Natural killer cell (primary cell): ENCODE measurements around the gene FNDC3B. TPM values are rescaled to one million over a fixed set of nuclear protein-coding genes. Genes with fewer than 3 reads are reported as not detected.

ENCODE experiments used
- ATAC-seq, 3 donors: fragments of 150-1000 bp in 2 of 3; fragments of 200-7000 bp in 1 of 3; cut with Tn5 transposase; 1 replicate in 1 of 3; 2 replicates in 2 of 3; pipeline ENCODE4 v1.10.0; 2021; ENCODE audit warnings: mild to moderate bottlenecking in 2 of 3, moderate library complexity in 2 of 3
- DNase-seq, 2 donors: peaks; one replicate each; pipeline versions ENCODE4 v3.0.0 to v3.0.0-alpha.2; 2013 to 2021; ENCODE audit warnings: mixed read lengths in 1 of 2
- H3K27ac ChIP-seq: one replicate; pipeline ENCODE4 v1.5.1; 2013; ENCODE audit warnings: mild to moderate bottlenecking, low read length
- H3K27me3 ChIP-seq: one replicate; pipeline ENCODE4 v1.6.1; 2013; ENCODE audit warnings: low read length; ENCODE audit not compliant: control insufficient read depth, insufficient read depth
- H3K36me3 ChIP-seq: one replicate; pipeline ENCODE4 v1.6.1; 2013; ENCODE audit warnings: low read length; ENCODE audit not compliant: control insufficient read depth, insufficient read depth
- H3K4me1 ChIP-seq: one replicate; pipeline ENCODE4 v1.6.1; 2013; ENCODE audit warnings: low read length; ENCODE audit not compliant: control insufficient read depth, insufficient read depth
- H3K4me3 ChIP-seq: one replicate; pipeline ENCODE4 v1.5.1; 2013; ENCODE audit warnings: low read length
- H3K9me3 ChIP-seq: one replicate; pipeline ENCODE4 v1.6.1; 2013; ENCODE audit warnings: low read length; ENCODE audit not compliant: control insufficient read depth, insufficient read depth
- H3K27ac Mint-ChIP-seq, 2 donors: one replicate each; pipeline ENCODE4 v1.8.0; 2022; ENCODE audit warnings: mild to moderate bottlenecking in 2 of 2, mixed read lengths in 2 of 2, moderate library complexity in 1 of 2
- H3K27me3 Mint-ChIP-seq, 2 donors: one replicate each; pipeline ENCODE4 v1.8.0; 2022; ENCODE audit warnings: low read depth in 2 of 2, mixed read lengths in 2 of 2
- H3K36me3 Mint-ChIP-seq: one replicate; pipeline ENCODE4 v1.8.0; 2022; ENCODE audit warnings: mixed read lengths
- H3K4me1 Mint-ChIP-seq, 2 donors: one replicate each; pipeline ENCODE4 v1.8.0; 2022; ENCODE audit warnings: mixed read lengths in 2 of 2
- H3K4me3 Mint-ChIP-seq: one replicate; pipeline ENCODE4 v1.8.0; 2022; ENCODE audit warnings: mild to moderate bottlenecking, moderate library complexity, mixed read lengths
- H3K9me3 Mint-ChIP-seq, 2 donors: one replicate each; pipeline ENCODE4 v1.8.0; 2022; ENCODE audit warnings: mixed read lengths in 2 of 2
- CTCF ChIP-seq: fragments of 200-600 bp; IDR thresholded peaks from one replicate; pipeline ENCODE4 v1.8.0; 2022; ENCODE audit warnings: antibody characterized with exemption
- WGBS: methylation state at CpG from one replicate; pipeline ENCODE4 v1.1.7; 2013; ENCODE audit warnings: missing lambda C conversion rate; ENCODE audit not compliant: insufficient coverage; 5-methylcytosine and 5-hydroxymethylcytosine counted together
- intact Hi-C: fragments of 100-400 bp; cut with micrococcal nuclease; formaldehyde crosslinking; loops from one replicate; pipeline ENCODE4 v1.14.2; 2022
- total RNA-seq, 4 donors: library from RNA; stranded (reverse); fragments of 120-200 nt in 1 of 4; gene quantifications; one replicate each; pipeline versions ENCODE4 v1.2.3 to v1.2.4, GENCODE V29; 2013 to 2022

The FNDC3B gene
- total RNA-seq, 3 donors from 2014 or later (not counting 1 experiment from before 2014, with no cell fraction given), result 154 to 214 (median 206) TPM

GRCh38 chr3:172107403-172107802, 68.0 kb downstream of the FNDC3B start:
- no peak for TF ChIP-seq CTCF
- Mint-ChIP-seq H3K9me3 (no peaks in the 10 kb centered on the region), H3K27ac (peak overlapping the region; percentile 98 to 99), H3K4me1 (peaks cover 74 to 77% of the 10 kb centered on the region in 2 donors), H3K4me3 (peak overlapping the region; percentile 92), H3K36me3 (no peaks in the 10 kb centered on the region), H3K27me3 (peaks cover 0 to 3% of the 10 kb centered on the region in 2 donors)
- peak; percentile 64 to 83 (median 80) for ATAC-seq
- no peaks in the 10 kb centered on the region for H3K27me3 ChIP-seq
- H3K27ac ChIP-seq, result peak overlapping the region; percentile 78
- H3K36me3 ChIP-seq, result no peaks in the 10 kb centered on the region
- peaks cover 56% of the 10 kb centered on the region for H3K4me1 ChIP-seq
- no peaks in the 10 kb centered on the region for H3K9me3 ChIP-seq
- no peak overlapping the region for H3K4me3 ChIP-seq
- DNase-seq, result peak; percentile 56 to 86
- intact Hi-C loops, result loop anchor here (1.0 to 10.0 kb wide), 10 partner anchors 12 to 299 kb away; partner anchors contain the start of gene FNDC3B
- WGBS, result 0% methylated on average over 4 of the region's 4 CpGs

- H3K36me3 ChIP-seq, result no peaks in the 10 kb centered on the region
- H3K9me3 Mint-ChIP-seq, result no peaks in the 10 kb centered on the region
- ATAC-seq (no peak), DNase-seq (no peak)
- peak overlapping the region; percentile 61 for H3K4me3 Mint-ChIP-seq
- peak overlapping the region; percentile 98 to 99 for H3K27ac Mint-ChIP-seq
- no peak overlapping the region for H3K4me3 ChIP-seq
- peak overlapping the region; percentile 12 for H3K27ac ChIP-seq
- H3K36me3 Mint-ChIP-seq, result no peaks in the 10 kb centered on the region
- no peak for TF ChIP-seq CTCF
- peaks cover 69 to 82% of the 10 kb centered on the region in 2 donors for H3K4me1 Mint-ChIP-seq
- H3K4me1 ChIP-seq, result peaks cover 50% of the 10 kb centered on the region
- no peaks in the 10 kb centered on the region for H3K27me3 ChIP-seq
- H3K27me3 Mint-ChIP-seq, result peaks cover 0 to 3% of the 10 kb centered on the region in 2 donors
- H3K9me3 ChIP-seq, result no peaks in the 10 kb centered on the region
- WGBS, result 100% methylated on average over 2 of the region's 3 CpGs
- intact Hi-C loops, result no loop called here
Observed at GRCh38 chr3:172110127-172110779, 70.9 kb downstream of the FNDC3B start.

DNA sequence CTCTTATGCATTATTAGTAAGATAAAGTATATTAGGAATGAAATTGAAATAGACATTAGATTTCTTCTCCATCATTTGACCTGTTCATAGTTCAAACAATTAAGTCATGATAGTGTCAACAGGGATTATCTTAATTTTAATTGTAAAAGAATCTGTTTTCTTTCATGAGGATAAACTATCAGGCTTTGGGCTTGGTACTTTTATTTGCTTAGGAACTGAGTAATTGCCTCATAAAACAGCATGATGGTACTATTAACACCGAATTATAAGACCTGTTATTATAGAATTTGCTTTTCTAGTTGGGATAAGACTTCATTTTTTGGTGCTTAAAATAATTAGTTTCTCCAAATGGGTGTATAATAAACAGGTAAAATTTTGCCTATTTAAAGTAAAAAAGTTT, 71.8 kb downstream of the FNDC3B start:
- peaks cover 44% of the 10 kb centered on the region for H3K4me1 ChIP-seq
- H3K4me3 Mint-ChIP-seq, result no peak overlapping the region
- no peaks in the 10 kb centered on the region for H3K27me3 ChIP-seq
- intact Hi-C loops, result no loop called here
- DNase-seq (no peak), ATAC-seq (no peak)
- H3K27ac ChIP-seq, result no peak overlapping the region
- H3K36me3 ChIP-seq, result peaks cover 3% of the 10 kb centered on the region
- H3K36me3 Mint-ChIP-seq, result no peaks in the 10 kb centered on the region
- H3K4me3 ChIP-seq, result no peak overlapping the region
- no peak for TF ChIP-seq CTCF
- peaks cover 71 to 75% of the 10 kb centered on the region in 2 donors for H3K4me1 Mint-ChIP-seq
- peak overlapping the region; percentile 30 to 98 for H3K27ac Mint-ChIP-seq
- no peaks in the 10 kb centered on the region for H3K9me3 Mint-ChIP-seq
- H3K27me3 Mint-ChIP-seq, result peaks cover 0 to 3% of the 10 kb centered on the region in 2 donors
- H3K9me3 ChIP-seq, result no peaks in the 10 kb centered on the region
- WGBS, result no CpG with 5 or more reads among the region's 1 CpG
